ENCODE data around the gene GOLGA6L7.
"Not testable (repeated sequence)": the region's sequence is repeated elsewhere in the genome, so short reads cannot be mapped to it uniquely, and the experiment has no call there.

Gene GOLGA6L7

GRCh38 chr15:28854578-28854977 lies 6.1 kb upstream of the GOLGA6L7 start:
- DNase-seq; in situ Hi-C loops (cut with HindIII; ENCODE audit: low pct_ligation_motif_present, low pct_unique_long_range_greater_than_20kb, low sequenced_read_pairs): not testable (repeated sequence)

- in situ Hi-C loops (cut with HindIII; ENCODE audit: low pct_ligation_motif_present, low pct_unique_long_range_greater_than_20kb, low sequenced_read_pairs); DNase-seq: not testable (repeated sequence)
Measured at GRCh38 chr15:28853654-28854053, 5.2 kb upstream of the GOLGA6L7 start.

GRCh38 chr15:28849766-28850165 lies 1.3 kb upstream of the GOLGA6L7 start:
- in situ Hi-C loops (cut with HindIII; ENCODE audit: low pct_ligation_motif_present, low pct_unique_long_range_greater_than_20kb, low sequenced_read_pairs); DNase-seq: not testable (repeated sequence)

GRCh38 chr15:28849271-28849670 lies 827 bp upstream of the GOLGA6L7 start:
- DNase-seq; in situ Hi-C loops (cut with HindIII; ENCODE audit: low pct_ligation_motif_present, low pct_unique_long_range_greater_than_20kb, low sequenced_read_pairs): not testable (repeated sequence)

GRCh38 chr15:28847959-28848358 lies 485 bp downstream of the GOLGA6L7 start:
- DNase-seq; in situ Hi-C loops (cut with HindIII; ENCODE audit: low pct_ligation_motif_present, low pct_unique_long_range_greater_than_20kb, low sequenced_read_pairs): not testable (repeated sequence)

GRCh38 chr15:28847247-28847646 lies 1.2 kb downstream of the GOLGA6L7 start:
- DNase-seq; in situ Hi-C loops (cut with HindIII; ENCODE audit: low pct_ligation_motif_present, low pct_unique_long_range_greater_than_20kb, low sequenced_read_pairs): not testable (repeated sequence)

GRCh38 chr15:28844147-28844546 lies 4.3 kb downstream of the GOLGA6L7 start:
- in situ Hi-C loops (cut with HindIII; ENCODE audit: low pct_ligation_motif_present, low pct_unique_long_range_greater_than_20kb, low sequenced_read_pairs); DNase-seq: not testable (repeated sequence)

- DNase-seq; in situ Hi-C loops (cut with HindIII; ENCODE audit: low pct_ligation_motif_present, low pct_unique_long_range_greater_than_20kb, low sequenced_read_pairs): not testable (repeated sequence)
Measured at GRCh38 chr15:28843520-28843919, 4.9 kb downstream of the GOLGA6L7 start.

- DNase-seq; in situ Hi-C loops (cut with HindIII; ENCODE audit: low pct_ligation_motif_present, low pct_unique_long_range_greater_than_20kb, low sequenced_read_pairs): not testable (repeated sequence)
Measured at GRCh38 chr15:28842210-28842609, 6.2 kb downstream of the GOLGA6L7 start.

GRCh38 chr15:28840285-28840684 lies 8.2 kb downstream of the GOLGA6L7 start:
- in situ Hi-C loops (cut with HindIII; ENCODE audit: low pct_ligation_motif_present, low pct_unique_long_range_greater_than_20kb, low sequenced_read_pairs); DNase-seq: not testable (repeated sequence)

GRCh38 chr15:28834957-28835585 lies 13.4 kb downstream of the GOLGA6L7 start:
- DNase-seq; in situ Hi-C loops (cut with HindIII; ENCODE audit: low pct_ligation_motif_present, low pct_unique_long_range_greater_than_20kb, low sequenced_read_pairs): not testable (repeated sequence)

GRCh38 chr15:28831897-28832587 lies 16.4 kb downstream of the GOLGA6L7 start:
- DNase-seq; in situ Hi-C loops (cut with HindIII; ENCODE audit: low pct_ligation_motif_present, low pct_unique_long_range_greater_than_20kb, low sequenced_read_pairs): not testable (repeated sequence)

- in situ Hi-C loops (cut with HindIII; ENCODE audit: low pct_ligation_motif_present, low pct_unique_long_range_greater_than_20kb, low sequenced_read_pairs); DNase-seq: not testable (repeated sequence)
Measured at GRCh38 chr15:28821420-28821819, 27.0 kb downstream of the GOLGA6L7 start.

GRCh38 chr15:28819930-28820295 lies 28.5 kb downstream of the GOLGA6L7 start:
- DNase-seq; in situ Hi-C loops (cut with HindIII; ENCODE audit: low pct_ligation_motif_present, low pct_unique_long_range_greater_than_20kb, low sequenced_read_pairs): not testable (repeated sequence)

- in situ Hi-C loops (cut with HindIII; ENCODE audit: low pct_ligation_motif_present, low pct_unique_long_range_greater_than_20kb, low sequenced_read_pairs): not testable (repeated sequence)
Measured at GRCh38 chr15:28819019-28819929, 29.2 kb downstream of the GOLGA6L7 start.

GRCh38 chr15:28818168-28818567 lies 30.3 kb downstream of the GOLGA6L7 start:
- DNase-seq; in situ Hi-C loops (cut with HindIII; ENCODE audit: low pct_ligation_motif_present, low pct_unique_long_range_greater_than_20kb, low sequenced_read_pairs): not testable (repeated sequence)

More at GRCh38 chr15:28819019-28819929, 29.2 kb downstream of the GOLGA6L7 start:
- peak; percentile 17 for DNase-seq

- DNase-seq; in situ Hi-C loops (cut with HindIII; ENCODE audit: low pct_ligation_motif_present, low pct_unique_long_range_greater_than_20kb, low sequenced_read_pairs): not testable (repeated sequence)
Measured at GRCh38 chr15:28814059-28814458, 34.4 kb downstream of the GOLGA6L7 start.

GRCh38 chr15:28813392-28813791 lies 35.1 kb downstream of the GOLGA6L7 start:
- in situ Hi-C loops (cut with HindIII; ENCODE audit: low pct_ligation_motif_present, low pct_unique_long_range_greater_than_20kb, low sequenced_read_pairs); DNase-seq: not testable (repeated sequence)

Measured in ACHN (cell line).